H9 (cell line): ENCODE data around the gene KCTD16. TPM values are rescaled to one million over a fixed set of nuclear protein-coding genes. Genes with fewer than 3 reads are reported as not detected.
A peak's percentile ranks its signal among the peaks of the same experiment; 100 is the strongest.

Source experiments
- DNase-seq: peaks from one replicate; pipeline ENCODE4 v3.0.0-alpha.2; 2017
- H2AFZ ChIP-seq: one replicate; pipeline ENCODE4 v1.6.1; 2013; ENCODE audit warnings: mild to moderate bottlenecking, low read length, control low read depth, moderate library complexity
- H2AK5ac ChIP-seq: 2 replicates; pipeline ENCODE4 v1.6.1; 2013; ENCODE audit warnings: low read length, control low read depth, mixed read lengths; ENCODE audit not compliant: insufficient read length
- H2BK120ac ChIP-seq: one replicate; pipeline ENCODE4 v1.6.1; 2013; ENCODE audit warnings: low read depth, mild to moderate bottlenecking, low read length, control low read depth, inconsistent platforms; ENCODE audit not compliant: poor library complexity, severe bottlenecking
- H2BK12ac ChIP-seq: 2 replicates; pipeline ENCODE4 v1.6.1; 2013; ENCODE audit warnings: low read length, control low read depth, mixed read lengths, low read depth; ENCODE audit not compliant: insufficient read length
- H2BK15ac ChIP-seq: 2 replicates; pipeline ENCODE4 v1.6.1; 2013; ENCODE audit warnings: low read depth, low read length, control low read depth
- H2BK20ac ChIP-seq: one replicate; pipeline ENCODE4 v1.6.1; 2013; ENCODE audit warnings: low read depth, mild to moderate bottlenecking, low read length, control low read depth, inconsistent platforms; ENCODE audit not compliant: poor library complexity, severe bottlenecking
- H2BK5ac ChIP-seq: 2 replicates; pipeline ENCODE4 v1.6.1; 2013; ENCODE audit warnings: low read length, control low read depth, mixed read lengths; ENCODE audit not compliant: insufficient read length
- H3K14ac ChIP-seq: 2 replicates; pipeline ENCODE4 v1.6.1; 2013; ENCODE audit warnings: low read length, control low read depth; ENCODE audit not compliant: insufficient read depth
- H3K18ac ChIP-seq: 2 replicates; pipeline ENCODE4 v1.6.1; 2013; ENCODE audit warnings: low read depth, mild to moderate bottlenecking, mixed read lengths, low read length, control low read depth; ENCODE audit not compliant: insufficient read length
- H3K23ac ChIP-seq: 2 replicates; pipeline ENCODE4 v1.6.1; 2013; ENCODE audit warnings: low read length, control low read depth, mixed read lengths, low read depth; ENCODE audit not compliant: insufficient read length
- H3K23me2 ChIP-seq: 2 replicates; pipeline ENCODE4 v1.6.1; 2013; ENCODE audit warnings: low read depth, mild to moderate bottlenecking, mixed read lengths, low read length, control low read depth; ENCODE audit not compliant: insufficient read length, poor library complexity, severe bottlenecking
- H3K27ac ChIP-seq: 2 replicates; pipeline ENCODE4 v1.5.1; 2013; ENCODE audit warnings: low read length, control low read depth, mixed read lengths, low read depth; ENCODE audit not compliant: insufficient read length
- H3K27me3 ChIP-seq: 2 replicates; pipeline ENCODE4 v1.6.1; 2013; ENCODE audit warnings: low read length, control low read depth, inconsistent platforms; ENCODE audit not compliant: insufficient read depth
- H3K4ac ChIP-seq: 2 replicates; pipeline ENCODE4 v1.6.1; 2013; ENCODE audit warnings: low read depth, mild to moderate bottlenecking, control low read depth, inconsistent platforms, low read length, moderate library complexity
- H3K4me1 ChIP-seq: 2 replicates; pipeline ENCODE4 v1.6.1; 2013; ENCODE audit warnings: low read length, control low read depth, inconsistent platforms; ENCODE audit not compliant: insufficient read depth
- H3K4me2 ChIP-seq: 2 replicates; pipeline ENCODE4 v1.6.1; 2013; ENCODE audit warnings: low read length, control low read depth, mixed read lengths; ENCODE audit not compliant: insufficient read length, insufficient read depth
- H3K56ac ChIP-seq: 2 replicates; pipeline ENCODE4 v1.6.1; 2013; ENCODE audit warnings: low read depth, mild to moderate bottlenecking, mixed read lengths, low read length, control low read depth; ENCODE audit not compliant: insufficient read length
- H3K79me1 ChIP-seq: 2 replicates; pipeline ENCODE4 v1.6.1; 2013; ENCODE audit warnings: low read depth, mild to moderate bottlenecking, moderate library complexity, low read length, control low read depth, inconsistent platforms; ENCODE audit not compliant: insufficient read depth, poor library complexity, severe bottlenecking
- H3K79me2 ChIP-seq: 2 replicates; pipeline ENCODE4 v1.6.1; 2013; ENCODE audit warnings: low read length, control low read depth, inconsistent platforms; ENCODE audit not compliant: insufficient read depth
- H3K9ac ChIP-seq: 2 replicates; pipeline ENCODE4 v1.6.1; 2013; ENCODE audit warnings: low read length, control low read depth, mixed read lengths; ENCODE audit not compliant: insufficient read length; ENCODE audit errors: extremely low read depth
- H3K9me3 ChIP-seq: one replicate; pipeline ENCODE4 v1.6.1; 2013; ENCODE audit warnings: low read depth, low read length, inconsistent platforms; ENCODE audit not compliant: control insufficient read depth
- H3T11ph ChIP-seq: one replicate; pipeline ENCODE4 v1.6.1; 2013; ENCODE audit warnings: mild to moderate bottlenecking, low read length, control low read depth, inconsistent platforms
- H4K20me1 ChIP-seq: one replicate; pipeline ENCODE4 v1.6.1; 2013; ENCODE audit not compliant: control insufficient read depth, insufficient read length, insufficient read depth
- H4K5ac ChIP-seq: 2 replicates; pipeline ENCODE4 v1.6.1; 2013; ENCODE audit warnings: low read depth, mild to moderate bottlenecking, mixed read lengths, low read length, control low read depth; ENCODE audit not compliant: insufficient read length
- H4K8ac ChIP-seq: replicated peaks from 2 replicates; pipeline ENCODE4 v1.6.1; 2013; ENCODE audit warnings: low read length, control low read depth, mixed read lengths, low read depth; ENCODE audit not compliant: insufficient read length
- H4K91ac ChIP-seq: 2 replicates; pipeline ENCODE4 v1.6.1; 2013; ENCODE audit warnings: low read depth, mild to moderate bottlenecking, moderate library complexity, mixed read lengths, low read length, control low read depth; ENCODE audit not compliant: insufficient read length
- H3K27ac Mint-ChIP-seq, 3 experiments: 2 replicates in 2 of 3; 3 replicates in 1 of 3; pipeline ENCODE4 v1.8.0; 2020 to 2021; ENCODE audit warnings: mixed read lengths in 3 of 3, mild to moderate bottlenecking in 1 of 3, moderate library complexity in 1 of 3
- H3K27me3 Mint-ChIP-seq: 2 replicates; pipeline ENCODE4 v1.8.0; 2021; ENCODE audit warnings: low read depth, mild to moderate bottlenecking, moderate library complexity, mixed read lengths
- H3K36me3 Mint-ChIP-seq, 3 experiments: 2 replicates in 2 of 3; 3 replicates in 1 of 3; pipeline ENCODE4 v1.8.0; 2020 to 2021; ENCODE audit warnings: low read depth in 3 of 3, mixed read lengths in 3 of 3; ENCODE audit not compliant: insufficient read depth in 1 of 3
- H3K4me1 Mint-ChIP-seq, 2 experiments: 2 replicates each; pipeline ENCODE4 v1.8.0; 2020; ENCODE audit warnings: mixed read lengths in 2 of 2
- H3K4me3 Mint-ChIP-seq, 2 experiments: 2 replicates in 1 of 2; 3 replicates in 1 of 2; pipeline ENCODE4 v1.8.0; 2020 to 2021; ENCODE audit warnings: mild to moderate bottlenecking in 2 of 2, mixed read lengths in 2 of 2, moderate library complexity in 1 of 2
- H3K9me3 Mint-ChIP-seq, 2 experiments: 2 replicates in 1 of 2; 3 replicates in 1 of 2; pipeline ENCODE4 v1.8.0; 2020; ENCODE audit warnings: mild to moderate bottlenecking in 2 of 2, mixed read lengths in 2 of 2, moderate library complexity in 1 of 2
- WGBS: extraction: QIAGEN DNeasy Blood & Tissue Kit; methylation state at CpG from one replicate; pipeline ENCODE4 v1.1.7; 2013; ENCODE audit warnings: missing lambda C conversion rate, low lambda C conversion rate, mixed read lengths; ENCODE audit not compliant: insufficient read length; ENCODE audit errors: extremely low coverage; 5-methylcytosine and 5-hydroxymethylcytosine counted together
- total RNA-seq: library from RNA; stranded (reverse); gene quantifications from 2 replicates; pipeline ENCODE4 v1.2.1, GENCODE V29; 2021
- TF ChIP-seq, protein P1 (sequence below): fragments of 200-600 bp; sonication (generic); conservative IDR thresholded peaks from 3 replicates; pipeline ENCODE4 v1.8.0; 2021; ENCODE audit warnings: antibody characterized with exemption, mild to moderate bottlenecking

Gene KCTD16
- total RNA-seq, 1 experiment from 2014 or later, result 0.09 TPM

DNA sequence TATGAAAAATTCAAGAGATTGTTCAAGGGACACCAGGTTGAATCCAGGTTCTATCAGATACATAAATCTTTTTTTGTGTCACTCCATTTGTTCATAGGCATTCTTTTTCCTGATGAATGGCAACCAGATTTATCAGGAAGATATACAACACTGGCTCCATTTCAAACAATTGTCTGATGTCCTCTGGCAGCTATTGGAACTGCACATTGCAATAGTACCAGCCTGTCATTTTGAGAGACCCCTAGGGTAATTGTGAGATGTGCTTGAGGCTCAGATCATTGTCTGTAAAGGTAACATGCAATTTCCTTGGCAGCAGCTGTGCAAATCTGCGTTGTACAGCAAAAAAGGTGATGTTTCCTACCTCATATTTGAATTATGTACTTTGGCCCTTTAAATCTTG lies 25.9 kb downstream of the KCTD16 start:
- H4K8ac ChIP-seq, result no peak overlapping the region

More for the DNA sequence above, 25.9 kb downstream of the KCTD16 start:
- H3K9me3 ChIP-seq, result no peaks in the 10 kb centered on the region
- H3K36me3 Mint-ChIP-seq, result no peaks in the 10 kb centered on the region
- H3K23ac ChIP-seq, result no peak overlapping the region
- no peak overlapping the region for H2BK20ac ChIP-seq
- H2BK12ac ChIP-seq, result no peak overlapping the region
- H2BK15ac ChIP-seq, result no peak overlapping the region
- no peak overlapping the region for H4K91ac ChIP-seq
- no peak overlapping the region for H3K9ac ChIP-seq
- no peak overlapping the region for H2AK5ac ChIP-seq
- H3K18ac ChIP-seq, result no peak overlapping the region
- H3K4me2 ChIP-seq, result no peak overlapping the region
- no peak overlapping the region for H4K5ac ChIP-seq
- no peaks in the 10 kb centered on the region for H3K79me2 ChIP-seq
- H3K27me3 ChIP-seq, result no peaks in the 10 kb centered on the region; the same call in 1 of the 2 replicates
- H2BK120ac ChIP-seq, result no peak overlapping the region
- no peak overlapping the region for H3K27ac ChIP-seq
- no peak overlapping the region for H2BK5ac ChIP-seq
- H3K27me3 Mint-ChIP-seq, result no peaks in the 10 kb centered on the region; the same call in 1 of the 2 replicates
- H3T11ph ChIP-seq, result no peak overlapping the region
- TF ChIP-seq, protein P1, sequence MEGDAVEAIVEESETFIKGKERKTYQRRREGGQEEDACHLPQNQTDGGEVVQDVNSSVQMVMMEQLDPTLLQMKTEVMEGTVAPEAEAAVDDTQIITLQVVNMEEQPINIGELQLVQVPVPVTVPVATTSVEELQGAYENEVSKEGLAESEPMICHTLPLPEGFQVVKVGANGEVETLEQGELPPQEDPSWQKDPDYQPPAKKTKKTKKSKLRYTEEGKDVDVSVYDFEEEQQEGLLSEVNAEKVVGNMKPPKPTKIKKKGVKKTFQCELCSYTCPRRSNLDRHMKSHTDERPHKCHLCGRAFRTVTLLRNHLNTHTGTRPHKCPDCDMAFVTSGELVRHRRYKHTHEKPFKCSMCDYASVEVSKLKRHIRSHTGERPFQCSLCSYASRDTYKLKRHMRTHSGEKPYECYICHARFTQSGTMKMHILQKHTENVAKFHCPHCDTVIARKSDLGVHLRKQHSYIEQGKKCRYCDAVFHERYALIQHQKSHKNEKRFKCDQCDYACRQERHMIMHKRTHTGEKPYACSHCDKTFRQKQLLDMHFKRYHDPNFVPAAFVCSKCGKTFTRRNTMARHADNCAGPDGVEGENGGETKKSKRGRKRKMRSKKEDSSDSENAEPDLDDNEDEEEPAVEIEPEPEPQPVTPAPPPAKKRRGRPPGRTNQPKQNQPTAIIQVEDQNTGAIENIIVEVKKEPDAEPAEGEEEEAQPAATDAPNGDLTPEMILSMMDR, result peak; percentile 33; the same call in 2 of the 3 replicates
- no peak for DNase-seq
- no peaks in the 10 kb centered on the region for H3K9me3 Mint-ChIP-seq
- WGBS, result no CpG with 5 or more reads among the region's 1 CpG
- no peaks in the 10 kb centered on the region for H3K4me1 Mint-ChIP-seq
- no peak overlapping the region for H2AFZ ChIP-seq
- H3K4me3 Mint-ChIP-seq, result no peak overlapping the region
- H3K23me2 ChIP-seq, result no peaks in the 10 kb centered on the region
- H3K4me1 ChIP-seq, result no peaks in the 10 kb centered on the region
- no peaks in the 10 kb centered on the region for H3K79me1 ChIP-seq
- H3K4ac ChIP-seq, result no peak overlapping the region
- H3K27ac Mint-ChIP-seq, result no peak overlapping the region
- H3K56ac ChIP-seq, result no peak overlapping the region
- H4K20me1 ChIP-seq, result no peaks in the 10 kb centered on the region
- H3K14ac ChIP-seq, result no peak overlapping the region
